Testis (tissue), 3 donors: ENCODE measurements around the gene RALB. TPM values are rescaled to one million over a fixed set of nuclear protein-coding genes. Genes with fewer than 3 reads are reported as not detected.
"Not testable (repeated sequence)": the region's sequence is repeated elsewhere in the genome, so short reads cannot be mapped to it uniquely, and the experiment has no call there.

Experiments
- DNase-seq: peaks from one replicate; pipeline ENCODE4 v3.0.0-alpha.2; 2019
- H3K27ac ChIP-seq, 2 donors: fragments of 200-600 bp; sonication (generic); one replicate each; pipeline ENCODE4 v1.5.1; 2019
- H3K27me3 ChIP-seq: fragments of 200-600 bp; sonication (generic); one replicate; pipeline ENCODE4 v1.5.1; 2019
- H3K36me3 ChIP-seq: fragments of 200-600 bp; sonication (generic); one replicate; pipeline ENCODE4 v1.5.1; 2017; ENCODE audit warnings: low read depth; ENCODE audit errors: missing control alignments
- H3K4me1 ChIP-seq: fragments of 200-600 bp; sonication (generic); one replicate; pipeline ENCODE4 v1.5.1; 2019
- H3K4me3 ChIP-seq, 2 donors: fragments of 200-600 bp; sonication (generic); one replicate each; pipeline ENCODE4 v1.5.1; 2017 to 2019
- H3K9me3 ChIP-seq: fragments of 200-600 bp; sonication (generic); one replicate; pipeline ENCODE4 v1.5.1; 2017
- POLR2A ChIP-seq: fragments of 450-650 bp; IDR thresholded peaks from one replicate; pipeline ENCODE4 v1.6.1; 2017; ENCODE audit warnings: antibody characterized with exemption, mild to moderate bottlenecking, moderate library complexity
- WGBS, 2 donors: methylation state at CpG; one replicate each; pipeline ENCODE4 v1.1.5; 2018; 5-methylcytosine and 5-hydroxymethylcytosine counted together
- intact Hi-C: fragments of 100-400 bp; cut with DNase I; formaldehyde crosslinking; loops from one replicate; pipeline ENCODE4 v1.15.1; 2023; ENCODE audit warnings: low total_unique reads
- polyA plus RNA-seq: library from polyadenylated mRNA; stranded (reverse); fragments of 350-450 nt; fragmentation: Illumina TruSeq; extraction: RNeasy Lipid Tissue Mini Kit (QIAGEN cat#74804); gene quantifications from one replicate; pipeline ENCODE4 v1.2.3, GENCODE V29; 2014; ENCODE audit warnings: low read depth, low replicate concordance; ENCODE audit not compliant: insufficient read depth
- total RNA-seq, 2 donors: library from RNA; depleted of rRNA; stranded (reverse); fragments of >200 nt; gene quantifications; one replicate each; pipeline ENCODE4 v1.2.3, GENCODE V29; 2016
- TF ChIP-seq, protein P1 (sequence below), 3 experiments: fragments of 450-650 bp in 2 of 3; fragments of 200-600 bp in 1 of 3; sonication (generic) in 1 of 3; IDR thresholded peaks; one replicate each; pipeline ENCODE4 v1.5.1; 2016 to 2019; ENCODE audit warnings: antibody characterized with exemption in 3 of 3, mild to moderate bottlenecking in 2 of 3, moderate library complexity in 1 of 3

Gene RALB
- total and polyA plus RNA-seq, 3 donors from 2014 or later, result 69.9 to 91.6 (median 88.7) TPM

DNA sequence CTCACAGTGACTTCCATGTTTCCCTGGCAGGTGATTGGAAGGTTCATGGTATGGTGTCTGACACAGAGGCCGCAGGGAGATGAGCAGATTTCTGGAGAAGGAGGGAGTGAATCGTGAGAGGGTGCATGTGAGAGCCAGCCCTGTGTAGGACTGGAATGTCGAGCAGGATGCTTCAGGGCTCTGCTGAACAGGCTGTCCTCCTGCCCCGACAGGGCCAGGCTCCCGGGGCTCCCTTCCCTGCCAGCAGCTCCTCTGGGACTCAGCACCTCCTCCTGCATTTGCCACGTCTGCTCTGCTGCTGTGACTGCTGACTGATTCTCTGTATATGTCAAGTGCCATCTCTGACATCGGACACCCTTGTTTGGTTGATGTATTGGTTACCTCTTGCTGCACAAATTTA is 54.8 kb downstream of the RALB start:
- 65 to 73% methylated on average over 7 of the region's 7 CpGs for WGBS, 2 donors
- H3K27me3 ChIP-seq, result no peaks in the 10 kb centered on the region
- H3K9me3 ChIP-seq, result no peaks in the 10 kb centered on the region
- no peaks in the 10 kb centered on the region for H3K36me3 ChIP-seq
- no peak overlapping the region for H3K4me3 ChIP-seq
- H3K27ac ChIP-seq, result no peak overlapping the region
- H3K4me1 ChIP-seq, result no peaks in the 10 kb centered on the region
- intact Hi-C loops, result no loop called here
- TF ChIP-seq, protein P1, sequence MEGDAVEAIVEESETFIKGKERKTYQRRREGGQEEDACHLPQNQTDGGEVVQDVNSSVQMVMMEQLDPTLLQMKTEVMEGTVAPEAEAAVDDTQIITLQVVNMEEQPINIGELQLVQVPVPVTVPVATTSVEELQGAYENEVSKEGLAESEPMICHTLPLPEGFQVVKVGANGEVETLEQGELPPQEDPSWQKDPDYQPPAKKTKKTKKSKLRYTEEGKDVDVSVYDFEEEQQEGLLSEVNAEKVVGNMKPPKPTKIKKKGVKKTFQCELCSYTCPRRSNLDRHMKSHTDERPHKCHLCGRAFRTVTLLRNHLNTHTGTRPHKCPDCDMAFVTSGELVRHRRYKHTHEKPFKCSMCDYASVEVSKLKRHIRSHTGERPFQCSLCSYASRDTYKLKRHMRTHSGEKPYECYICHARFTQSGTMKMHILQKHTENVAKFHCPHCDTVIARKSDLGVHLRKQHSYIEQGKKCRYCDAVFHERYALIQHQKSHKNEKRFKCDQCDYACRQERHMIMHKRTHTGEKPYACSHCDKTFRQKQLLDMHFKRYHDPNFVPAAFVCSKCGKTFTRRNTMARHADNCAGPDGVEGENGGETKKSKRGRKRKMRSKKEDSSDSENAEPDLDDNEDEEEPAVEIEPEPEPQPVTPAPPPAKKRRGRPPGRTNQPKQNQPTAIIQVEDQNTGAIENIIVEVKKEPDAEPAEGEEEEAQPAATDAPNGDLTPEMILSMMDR (IDR thresholded peaks at IDR 0.05), result no peak
- no peak for TF ChIP-seq POLR2A
- no peak for DNase-seq

DNA sequence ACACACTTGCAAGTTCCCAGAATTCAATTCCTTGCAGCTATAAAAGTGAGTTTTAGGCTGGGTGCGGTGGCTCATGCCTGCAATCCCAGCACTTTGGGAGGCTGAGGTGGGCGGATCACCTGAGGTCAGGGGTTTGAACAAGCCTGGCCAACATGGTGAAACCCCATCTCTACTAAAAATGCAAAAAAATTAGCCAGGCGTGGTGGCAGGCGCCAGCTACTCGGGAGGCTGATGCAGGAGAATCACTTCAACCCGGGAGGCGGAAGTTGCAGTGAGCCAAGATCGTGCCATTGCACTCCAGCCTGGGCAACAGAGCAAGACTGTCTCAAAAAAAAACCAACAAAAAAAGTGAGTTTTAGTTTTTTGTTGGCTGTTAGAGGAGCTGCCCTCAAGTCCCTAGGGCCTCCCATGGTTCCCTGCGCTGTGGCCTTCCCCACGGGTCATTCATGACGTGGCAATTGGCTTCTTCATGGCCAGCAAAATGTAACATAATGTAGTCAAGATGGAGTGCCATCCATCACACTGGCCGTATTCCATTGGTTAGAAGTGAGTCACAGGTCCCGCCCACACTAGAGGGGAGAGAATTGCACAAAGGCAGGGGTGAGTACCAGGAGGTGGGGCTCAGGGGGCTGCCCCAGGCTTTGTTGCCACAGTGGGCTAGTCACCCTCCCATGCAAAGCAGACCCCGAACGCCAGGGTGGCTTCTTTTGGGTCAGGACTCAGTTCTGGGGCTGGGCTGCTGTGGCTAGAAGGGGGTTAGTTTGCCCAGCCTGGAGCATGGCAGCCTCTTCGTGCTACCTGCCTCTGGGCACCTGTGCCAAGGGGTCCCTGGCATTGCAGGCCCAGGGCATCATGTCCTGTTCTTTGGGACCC is 55.6 kb downstream of the RALB start:
- Histone ChIP-seq H3K27ac (no peak overlapping the region), H3K27me3 (no peaks in the 10 kb centered on the region), H3K4me3 (no peak overlapping the region), H3K9me3 (no peaks in the 10 kb centered on the region), H3K4me1 (peaks cover 3% of the 10 kb centered on the region), H3K36me3 (no peaks in the 10 kb centered on the region)
- intact Hi-C loops, result no loop called here
- WGBS, 2 donors, result 94% methylated on average over 13 to 16 of the region's 16 CpGs
- no peak for DNase-seq
- TF ChIP-seq POLR2A, result no peak
- TF ChIP-seq, protein P1 (IDR thresholded peaks at IDR 0.05), result no peak

DNA sequence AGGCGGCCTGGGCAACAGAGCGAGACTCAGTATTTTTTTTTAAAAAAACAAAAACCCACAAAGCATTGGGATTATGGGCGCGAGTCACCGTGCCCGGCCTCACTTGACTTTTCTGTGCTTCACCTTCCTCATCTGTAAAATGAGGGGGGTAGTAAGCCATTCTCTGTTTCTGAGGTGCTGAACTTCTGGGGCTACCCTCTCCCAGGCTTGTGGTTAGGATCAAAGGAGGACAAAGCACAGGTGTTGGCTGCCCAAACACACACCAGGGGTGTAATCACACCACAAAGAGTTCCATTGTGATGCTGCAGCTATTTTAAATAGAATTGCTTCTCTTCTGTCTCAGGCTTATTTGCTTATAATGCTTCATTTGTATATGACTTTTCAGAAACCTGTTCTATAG is 57.5 kb downstream of the RALB start:
- Histone ChIP-seq H3K4me3 (no peak overlapping the region), H3K27ac (no peak overlapping the region), H3K4me1 (peaks cover 9% of the 10 kb centered on the region), H3K36me3 (no peaks in the 10 kb centered on the region), H3K9me3 (no peaks in the 10 kb centered on the region), H3K27me3 (no peaks in the 10 kb centered on the region)
- intact Hi-C loops, result no loop called here
- TF ChIP-seq POLR2A, result no peak
- TF ChIP-seq, protein P1 (IDR thresholded peaks at IDR 0.05), result no peak
- 90 to 94% methylated on average over 6 of the region's 6 CpGs for WGBS, 2 donors
- DNase-seq, result no peak

DNA sequence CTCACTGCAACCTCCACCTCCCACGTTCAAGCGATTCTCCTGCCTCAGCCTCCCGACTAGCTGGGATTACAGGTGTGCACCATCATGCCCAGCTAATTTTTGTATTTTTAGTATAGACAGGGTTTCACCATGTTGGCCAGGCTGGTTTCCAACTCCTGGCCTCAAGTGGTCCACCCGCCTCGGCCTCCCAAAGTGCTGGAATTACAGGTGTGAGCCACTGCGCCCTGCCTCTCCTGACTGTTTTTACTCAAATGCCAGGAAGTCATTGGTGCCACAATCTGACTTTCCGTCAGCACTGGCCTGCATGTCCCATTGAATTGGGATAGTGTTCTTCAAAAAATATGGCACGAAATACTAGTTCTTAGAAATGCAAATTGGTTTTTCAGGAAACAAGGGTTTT is 58.2 kb downstream of the RALB start:
- H3K36me3 ChIP-seq, H3K27me3 ChIP-seq, H3K27ac ChIP-seq, DNase-seq, H3K4me3 ChIP-seq, H3K4me1 ChIP-seq, intact Hi-C loops, H3K9me3 ChIP-seq: not testable (repeated sequence)
- 91 to 99% methylated on average over 8 of the region's 8 CpGs for WGBS, 2 donors

DNA sequence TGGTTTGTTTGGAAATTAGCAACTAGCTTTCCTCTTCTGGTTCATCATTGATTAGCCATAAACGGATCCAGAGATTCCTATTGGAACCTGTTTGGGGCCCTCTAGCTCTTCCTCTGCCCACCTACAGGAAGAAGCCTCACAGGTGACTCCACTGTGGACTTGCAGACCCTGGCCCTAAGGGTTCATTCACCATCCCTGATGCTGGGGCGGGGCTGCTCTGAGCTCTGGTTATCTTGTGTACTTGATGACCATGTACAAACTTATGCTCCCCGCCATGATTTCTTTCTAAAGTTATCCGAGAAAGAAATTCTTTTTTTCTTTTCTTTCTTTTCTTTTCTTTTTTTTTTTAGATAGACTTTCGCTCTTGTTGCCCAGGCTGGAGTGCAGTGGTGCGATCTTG is 59.4 kb downstream of the RALB start:
- Histone ChIP-seq H3K27ac (no peak overlapping the region), H3K9me3 (no peaks in the 10 kb centered on the region), H3K36me3 (no peaks in the 10 kb centered on the region), H3K4me3 (no peak overlapping the region), H3K27me3 (no peaks in the 10 kb centered on the region), H3K4me1 (peaks cover 9% of the 10 kb centered on the region)
- intact Hi-C loops, result no loop called here
- TF ChIP-seq POLR2A, result no peak
- TF ChIP-seq, protein P1 (IDR thresholded peaks at IDR 0.05), result no peak
- WGBS, 2 donors, result 67% methylated on average over 6 of the region's 6 CpGs
- no peak for DNase-seq
